Common myeloid progenitor, CD34-positive (primary cell): ENCODE data around the gene TAS2R14.

ENCODE experiments used
- CTCF ChIA-PET: fragments of 350-600 bp; sonication (Branson Sonifier 250); formaldehyde crosslinking; loops from one replicate; lab custom pipeline; 2021; ENCODE audit warnings: antibody characterized with exemption; lab: Charles Lee
- POLR2A ChIA-PET: fragments of 350-600 bp; sonication (Branson Sonifier 250); formaldehyde crosslinking; loops from one replicate; lab custom pipeline; 2021; ENCODE audit warnings: antibody characterized with exemption; lab: Charles Lee
- DNase-seq, 3 donors: peaks; one replicate each; pipeline versions ENCODE4 v3.0.0 to v3.0.0-alpha.2; 2013
- H3K27ac ChIP-seq, 2 experiments: 1 replicate in 1 of 2; 2 replicates in 1 of 2; pipeline ENCODE4 v1.7.0; 2013; ENCODE audit warnings: inconsistent platforms in 2 of 2, low read length in 2 of 2, mild to moderate bottlenecking in 2 of 2, low read depth in 1 of 2, moderate library complexity in 1 of 2; ENCODE audit not compliant: severe bottlenecking in 2 of 2, insufficient read depth in 1 of 2, poor library complexity in 1 of 2
- H3K27me3 ChIP-seq, 5 experiments: replicated peaks in 2 of 5; 1 replicate in 3 of 5; 2 replicates in 2 of 5; pipeline versions ENCODE4 v1.6.1 to v1.7.0; 2013; ENCODE audit warnings: low read length in 4 of 5, mild to moderate bottlenecking in 2 of 5, moderate library complexity in 2 of 5, inconsistent platforms in 1 of 5; ENCODE audit not compliant: insufficient read depth in 5 of 5, control insufficient read depth in 4 of 5
- H3K36me3 ChIP-seq, 4 experiments: 1 replicate in 2 of 4; 2 replicates in 2 of 4; pipeline versions ENCODE4 v1.6.1 to v1.7.0; 2013; ENCODE audit warnings: low read length in 3 of 4, control low read depth in 1 of 4, mild to moderate bottlenecking in 1 of 4; ENCODE audit not compliant: control insufficient read depth in 4 of 4, insufficient read depth in 4 of 4
- H3K4me1 ChIP-seq, 4 experiments: 1 replicate in 3 of 4; 2 replicates in 1 of 4; pipeline versions ENCODE4 v1.6.1 to v1.7.1; 2013; ENCODE audit warnings: low read length in 3 of 4, mild to moderate bottlenecking in 3 of 4, control low read depth in 1 of 4, inconsistent platforms in 1 of 4, moderate library complexity in 1 of 4; ENCODE audit not compliant: control insufficient read depth in 4 of 4, insufficient read depth in 4 of 4; ENCODE audit errors: control extremely low read depth in 1 of 4
- H3K4me3 ChIP-seq, 7 experiments: 1 replicate in 4 of 7; 2 replicates in 3 of 7; pipeline versions ENCODE4 v1.5.1 to v1.7.0; 2013; ENCODE audit warnings: mild to moderate bottlenecking in 7 of 7, low read length in 6 of 7, moderate library complexity in 6 of 7, inconsistent platforms in 2 of 7, low read depth in 2 of 7, control low read depth in 1 of 7; ENCODE audit not compliant: insufficient read depth in 4 of 7, control insufficient read depth in 1 of 7; ENCODE audit errors: extremely low read depth in 1 of 7
- H3K9me3 ChIP-seq, 5 experiments: 1 replicate in 4 of 5; 2 replicates in 1 of 5; pipeline versions ENCODE4 v1.6.1 to v1.7.1; 2013; ENCODE audit warnings: low read length in 4 of 5, mild to moderate bottlenecking in 2 of 5, inconsistent platforms in 1 of 5, low read depth in 1 of 5, moderate library complexity in 1 of 5; ENCODE audit not compliant: control insufficient read depth in 4 of 5, insufficient read depth in 2 of 5; ENCODE audit errors: control extremely low read depth in 1 of 5
- WGBS: methylation state at CpG from one replicate; pipeline ENCODE4 v1.1.5; 2013; ENCODE audit not compliant: insufficient coverage; 5-methylcytosine and 5-hydroxymethylcytosine counted together

TAS2R14 gene

DNA sequence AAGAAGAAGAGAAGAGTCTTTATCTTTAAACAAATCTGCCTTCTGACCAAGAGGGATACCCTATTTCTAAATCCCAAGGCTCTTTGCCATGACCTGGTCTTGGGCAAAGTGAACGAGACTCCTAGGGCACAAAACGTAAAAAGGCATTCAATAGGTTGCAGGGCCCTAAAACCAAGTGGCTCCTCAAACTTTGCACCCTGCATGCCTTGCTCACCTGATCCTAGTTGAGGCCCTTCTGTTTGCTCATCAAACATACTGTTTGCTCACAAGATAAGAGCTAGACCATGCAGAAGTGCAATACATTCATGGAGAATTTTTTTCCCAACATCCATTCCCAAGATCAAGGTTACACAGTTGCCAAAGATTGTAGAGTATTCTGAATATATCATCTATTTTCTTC lies 47.1 kb downstream of the TAS2R14 start:
- Histone ChIP-seq H3K36me3 (peaks cover 0 to 9% (median 2%) of the 10 kb centered on the region in 4 experiments), H3K9me3 (peaks cover 0 to 2% (median 0%) of the 10 kb centered on the region in 5 experiments), H3K4me1 (peaks cover 0 to 3% (median 0%) of the 10 kb centered on the region in 4 experiments), H3K4me3 (no peak overlapping the region), H3K27ac (no peak overlapping the region), H3K27me3 (no peaks in the 10 kb centered on the region)
- CTCF ChIA-PET, result no interaction called here
- WGBS, result 100% methylated on average over 2 of the region's 2 CpGs
- POLR2A ChIA-PET, result no interaction called here
- DNase-seq, result no peak

DNA sequence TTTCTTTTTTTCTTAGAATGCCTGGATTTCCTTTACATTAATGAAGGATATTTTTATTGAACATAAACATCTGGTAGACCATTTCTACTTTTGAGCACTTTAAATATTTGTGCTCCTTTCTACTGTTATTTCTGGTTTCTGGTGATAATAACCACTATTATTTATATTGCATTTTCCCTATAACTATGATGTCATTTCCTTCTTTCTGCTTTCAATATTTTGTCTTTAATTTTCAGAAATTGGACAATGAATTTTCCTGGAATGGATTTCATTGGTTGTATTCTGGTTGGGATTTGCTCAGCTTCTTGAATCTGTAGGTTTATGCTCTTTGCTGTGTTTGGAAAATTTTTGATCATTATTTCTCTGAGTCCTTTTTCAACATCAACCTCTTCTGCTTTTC lies 49.8 kb downstream of the TAS2R14 start:
- POLR2A ChIA-PET, result no interaction called here
- no peaks in the 10 kb centered on the region for H3K27me3 ChIP-seq
- H3K36me3 ChIP-seq, result peaks cover 0 to 6% (median 2%) of the 10 kb centered on the region in 4 experiments
- H3K4me1 ChIP-seq, result peaks cover 0 to 5% (median 2%) of the 10 kb centered on the region in 4 experiments
- no peak overlapping the region for H3K27ac ChIP-seq
- DNase-seq, result no peak
- H3K4me3 ChIP-seq, result no peak overlapping the region
- H3K9me3 ChIP-seq, result no peaks in the 10 kb centered on the region
- CTCF ChIA-PET, result no interaction called here
